ENCODE data around the gene RBBP7. TPM values are rescaled to one million over a fixed set of nuclear protein-coding genes. Genes with fewer than 3 reads are reported as not detected.
A peak's percentile ranks its signal among the peaks of the same experiment; 100 is the strongest.

The RBBP7 gene
- polyA plus RNA-seq, 3 donors: 32.2 to 56.8 (median 52.6) TPM

- Mint-ChIP-seq H3K36me3 (peaks cover 39 to 59% of the 10 kb centered on the region in 2 donors), H3K4me1 (peaks cover 13% of the 10 kb centered on the region), H3K27ac (peak overlapping the region in 1 of 7 donors; percentile 36), H3K4me3 (no peak overlapping the region), H3K9me3 (no peaks in the 10 kb centered on the region), H3K27me3 (ENCODE audit: low read depth in 3 of 3) (peaks cover 0 to 25% (median 0%) of the 10 kb centered on the region in 3 donors)
- no peak overlapping the region for H3K9ac ChIP-seq (ENCODE audit: insufficient read depth, low read length, poor library complexity, severe bottlenecking)
- no peak for TF ChIP-seq CTCF (IDR thresholded peaks at IDR 0.05)
- peaks cover 0 to 7% of the 10 kb centered on the region in 2 donors for H3K4me1 ChIP-seq (ENCODE audit: control insufficient read depth in 1 of 2, insufficient read depth in 2 of 2, low read length in 2 of 2)
- H2AFZ ChIP-seq (ENCODE audit: insufficient read depth, low read depth, low read length, poor library complexity, severe bottlenecking): no peak overlapping the region
- no peak for DNase-seq
- no peaks in the 10 kb centered on the region for H3K79me2 ChIP-seq (ENCODE audit: insufficient read depth, low read length)
- no peak overlapping the region for H3K27ac ChIP-seq (ENCODE audit: low read depth in 1 of 2, low read length in 2 of 2)
- WGBS (ENCODE audit: insufficient coverage): no CpG with 5 or more reads among the region's 5 CpGs
- H3K27me3 ChIP-seq (ENCODE audit: control insufficient read depth in 2 of 2, insufficient read depth in 2 of 2, low read length in 2 of 2): peaks cover 0 to 8% of the 10 kb centered on the region in 2 donors
- no peaks in the 10 kb centered on the region for H4K20me1 ChIP-seq (ENCODE audit: insufficient read depth, low read length)
- H3K4me3 ChIP-seq (replicated peaks in 1 of 3; ENCODE audit: low read depth in 2 of 3, low read length in 3 of 3): no peak overlapping the region
- H3K36me3 ChIP-seq (replicated peaks in 1 of 2; ENCODE audit: control insufficient read depth in 1 of 2, insufficient read depth in 2 of 2, low read length in 2 of 2): peaks cover 37 to 59% of the 10 kb centered on the region in 2 donors
- no peak overlapping the region for H3K4me2 ChIP-seq (replicated peaks; ENCODE audit: extremely low read depth, low read length, poor library complexity, severe bottlenecking)
- intact Hi-C loops (cut with micrococcal nuclease): no loop called here
- H3K9me3 ChIP-seq (replicated peaks in 1 of 2; ENCODE audit: control insufficient read depth in 1 of 2, insufficient read depth in 1 of 2, low read length in 2 of 2): no peaks in the 10 kb centered on the region
Observed at GRCh38 chrX:16832301-16832700, 37.9 kb downstream of the RBBP7 start.

GRCh38 chrX:16828124-16828908 is 41.8 kb downstream of the RBBP7 start:
- no peak for TF ChIP-seq CTCF (IDR thresholded peaks at IDR 0.05)
- H3K36me3 Mint-ChIP-seq: peaks cover 30 to 56% of the 10 kb centered on the region in 2 donors
- no peak overlapping the region for H2AFZ ChIP-seq (ENCODE audit: insufficient read depth, low read depth, low read length, poor library complexity, severe bottlenecking)
- no peak overlapping the region for H3K27ac ChIP-seq (ENCODE audit: low read depth in 1 of 2, low read length in 2 of 2)
- H3K4me2 ChIP-seq (replicated peaks; ENCODE audit: extremely low read depth, low read length, poor library complexity, severe bottlenecking): no peak overlapping the region
- H3K27me3 Mint-ChIP-seq (ENCODE audit: low read depth in 3 of 3): peaks cover 0 to 22% (median 0%) of the 10 kb centered on the region in 3 donors
- no peaks in the 10 kb centered on the region for H3K9me3 ChIP-seq (replicated peaks in 1 of 2; ENCODE audit: control insufficient read depth in 1 of 2, insufficient read depth in 1 of 2, low read length in 2 of 2)
- no peaks in the 10 kb centered on the region for H3K9me3 Mint-ChIP-seq
- H3K79me2 ChIP-seq (ENCODE audit: insufficient read depth, low read length): no peaks in the 10 kb centered on the region
- no peak overlapping the region for H3K4me3 Mint-ChIP-seq
- H3K27me3 ChIP-seq (ENCODE audit: control insufficient read depth in 2 of 2, insufficient read depth in 2 of 2, low read length in 2 of 2): peaks cover 0 to 8% of the 10 kb centered on the region in 2 donors
- no peak overlapping the region for H3K9ac ChIP-seq (ENCODE audit: insufficient read depth, low read length, poor library complexity, severe bottlenecking)
- H3K4me3 ChIP-seq (replicated peaks in 1 of 3; ENCODE audit: low read depth in 2 of 3, low read length in 3 of 3): no peak overlapping the region
- H4K20me1 ChIP-seq (ENCODE audit: insufficient read depth, low read length): no peaks in the 10 kb centered on the region
- no peak for DNase-seq
- H3K36me3 ChIP-seq (replicated peaks in 1 of 2; ENCODE audit: control insufficient read depth in 1 of 2, insufficient read depth in 2 of 2, low read length in 2 of 2): peaks cover 25 to 42% of the 10 kb centered on the region in 2 donors
- peaks cover 11% of the 10 kb centered on the region for H3K4me1 Mint-ChIP-seq
- peak overlapping the region in 2 of 7 donors; percentile 54 to 75 for H3K27ac Mint-ChIP-seq
- no CpG with 5 or more reads among the region's 6 CpGs for WGBS (ENCODE audit: insufficient coverage)
- intact Hi-C loops (cut with micrococcal nuclease): loop anchor here in 1 of 2 donors (10.0 kb wide), 1 partner anchor 216 kb away; no protein-coding TSS in a partner anchor
- peaks cover 0 to 7% of the 10 kb centered on the region in 2 donors for H3K4me1 ChIP-seq (ENCODE audit: control insufficient read depth in 1 of 2, insufficient read depth in 2 of 2, low read length in 2 of 2)
